ENCODE results near the gene ME2.
"Not testable (repeated sequence)": the region's sequence is repeated elsewhere in the genome, so short reads cannot be mapped to it uniquely, and the experiment has no call there.

The ME2 gene

GRCh38 chr18:50928551-50928950 is 49.6 kb downstream of the ME2 start:
- DNase-seq = peak; percentile 9

GRCh38 chr18:50933684-50934083 is 54.8 kb downstream of the ME2 start:
- no peak for DNase-seq

- DNase-seq = no peak
Measured at GRCh38 chr18:50934545-50935211, 55.8 kb downstream of the ME2 start.

- no peak for DNase-seq
Measured at GRCh38 chr18:50935493-50936191, 56.7 kb downstream of the ME2 start.

GRCh38 chr18:50937183-50937582 is 58.3 kb downstream of the ME2 start:
- no peak for DNase-seq

- DNase-seq = no peak
Measured at GRCh38 chr18:50938912-50939311, 60.0 kb downstream of the ME2 start.

GRCh38 chr18:50944245-50944932 is 65.5 kb downstream of the ME2 start:
- no peak for DNase-seq

GRCh38 chr18:50945918-50946317 is 67.0 kb downstream of the ME2 start:
- DNase-seq = not testable (repeated sequence)

GRCh38 chr18:50947899-50948298 is 69.0 kb downstream of the ME2 start:
- DNase-seq = no peak

GRCh38 chr18:50949185-50949584 is 70.3 kb downstream of the ME2 start:
- no peak for DNase-seq

- no peak for DNase-seq
Measured at GRCh38 chr18:50950626-50951025, 71.7 kb downstream of the ME2 start.

- no peak for DNase-seq
Measured at GRCh38 chr18:50953822-50954221, 74.9 kb downstream of the ME2 start.

- DNase-seq = no peak
Measured at GRCh38 chr18:50955253-50955652, 76.3 kb downstream of the ME2 start.

- no peak for DNase-seq
Measured at GRCh38 chr18:50956116-50956515, 77.2 kb downstream of the ME2 start.

GRCh38 chr18:50961974-50962373 is 83.1 kb downstream of the ME2 start:
- DNase-seq = no peak

GRCh38 chr18:50967714-50968661 is 89.1 kb downstream of the ME2 start, which contains the start of gene ELAC1:
ELAC1 (plus strand) TSS chr18:50968040; CDS start chr18:50974405, 6,365 bp downstream.
- peak; percentile 80 for DNase-seq

GRCh38 chr18:50969448-50969847 is 90.5 kb downstream of the ME2 start:
- no peak for DNase-seq

- DNase-seq = no peak
Measured at GRCh38 chr18:50970006-50970405, 91.1 kb downstream of the ME2 start.

GRCh38 chr18:50972404-50972803 is 93.5 kb downstream of the ME2 start:
- DNase-seq = peak; percentile 30

GRCh38 chr18:50973367-50974126 is 94.6 kb downstream of the ME2 start:
- peak; percentile 53 for DNase-seq

- DNase-seq = no peak
Measured at GRCh38 chr18:50977037-50977760, 98.3 kb downstream of the ME2 start.
